OCI-LY1 (cell line): ENCODE data around the gene GPLD1.

Source experiments
- EZH2 ChIP-seq: fragments of 200-600 bp; sonication (generic), shearing (Covaris generic); IDR thresholded peaks from 2 replicates; pipeline ENCODE4 v1.8.0; 2017; ENCODE audit warnings: borderline replicate concordance, mixed run types, mild to moderate bottlenecking, antibody characterized with exemption, low read length, moderate library complexity, mixed read lengths
- TF ChIP-seq, protein P1 (sequence below): fragments of 200-600 bp; sonication (generic), shearing (Covaris generic); IDR thresholded peaks from 2 replicates; pipeline ENCODE4 v1.5.1; 2017; ENCODE audit warnings: mild to moderate bottlenecking, antibody characterized with exemption, low read length, moderate library complexity, mixed read lengths

DNA sequence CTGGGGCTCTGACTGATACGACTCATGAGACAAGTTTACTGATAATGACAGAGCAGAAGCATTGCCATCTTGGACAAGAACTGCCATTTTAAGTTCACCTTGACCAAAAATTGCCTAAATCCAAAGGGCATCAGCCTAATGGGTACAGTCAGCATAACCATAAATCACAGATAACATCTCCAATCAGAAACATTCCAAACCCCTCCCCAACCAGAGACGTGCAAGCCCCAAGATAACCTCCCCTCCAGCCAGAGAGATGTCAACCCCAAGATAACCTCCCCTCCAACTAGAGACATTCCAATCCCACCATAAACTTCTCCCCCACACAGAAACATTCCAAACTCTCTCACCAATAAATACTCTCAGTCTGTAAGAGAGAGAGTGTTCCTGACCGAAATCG lies 10.5 kb downstream of the GPLD1 start:
- no peak for TF ChIP-seq EZH2
- TF ChIP-seq, protein P1, sequence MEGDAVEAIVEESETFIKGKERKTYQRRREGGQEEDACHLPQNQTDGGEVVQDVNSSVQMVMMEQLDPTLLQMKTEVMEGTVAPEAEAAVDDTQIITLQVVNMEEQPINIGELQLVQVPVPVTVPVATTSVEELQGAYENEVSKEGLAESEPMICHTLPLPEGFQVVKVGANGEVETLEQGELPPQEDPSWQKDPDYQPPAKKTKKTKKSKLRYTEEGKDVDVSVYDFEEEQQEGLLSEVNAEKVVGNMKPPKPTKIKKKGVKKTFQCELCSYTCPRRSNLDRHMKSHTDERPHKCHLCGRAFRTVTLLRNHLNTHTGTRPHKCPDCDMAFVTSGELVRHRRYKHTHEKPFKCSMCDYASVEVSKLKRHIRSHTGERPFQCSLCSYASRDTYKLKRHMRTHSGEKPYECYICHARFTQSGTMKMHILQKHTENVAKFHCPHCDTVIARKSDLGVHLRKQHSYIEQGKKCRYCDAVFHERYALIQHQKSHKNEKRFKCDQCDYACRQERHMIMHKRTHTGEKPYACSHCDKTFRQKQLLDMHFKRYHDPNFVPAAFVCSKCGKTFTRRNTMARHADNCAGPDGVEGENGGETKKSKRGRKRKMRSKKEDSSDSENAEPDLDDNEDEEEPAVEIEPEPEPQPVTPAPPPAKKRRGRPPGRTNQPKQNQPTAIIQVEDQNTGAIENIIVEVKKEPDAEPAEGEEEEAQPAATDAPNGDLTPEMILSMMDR, result no peak
